Measurements from ENCODE around the gene CXCL1. TPM values are rescaled to one million over a fixed set of nuclear protein-coding genes. Genes with fewer than 3 reads are reported as not detected.

The CXCL1 gene
- not detected in 2 replicates for total RNA-seq

GRCh38 chr4:73869130-73870055, at the start of gene CXCL1:
CXCL1 (plus strand) TSS chr4:73869393; CDS start chr4:73869471, 78 bp downstream.
- H3K4me1 Mint-ChIP-seq: peaks cover 5% of the 10 kb centered on the region
- CTCF ChIA-PET: no interaction called here
- H3K27me3 Mint-ChIP-seq: peaks cover 23% of the 10 kb centered on the region
- ATAC-seq (ENCODE audit: low read depth): no peak
- H3K36me3 Mint-ChIP-seq (ENCODE audit: low read depth): no peaks in the 10 kb centered on the region
- no peak for DNase-seq
- H3K4me3 Mint-ChIP-seq: no peak within 1 kb of the TSS
- POLR2A ChIA-PET: no interaction called here
- intact Hi-C loops (cut with micrococcal nuclease): no loop called here
- TF ChIP-seq CTCF (IDR thresholded peaks at IDR 0.05): no peak
- H3K27ac Mint-ChIP-seq: no peak within 1 kb of the TSS
- H3K9me3 Mint-ChIP-seq: no peaks in the 10 kb centered on the region

DNA sequence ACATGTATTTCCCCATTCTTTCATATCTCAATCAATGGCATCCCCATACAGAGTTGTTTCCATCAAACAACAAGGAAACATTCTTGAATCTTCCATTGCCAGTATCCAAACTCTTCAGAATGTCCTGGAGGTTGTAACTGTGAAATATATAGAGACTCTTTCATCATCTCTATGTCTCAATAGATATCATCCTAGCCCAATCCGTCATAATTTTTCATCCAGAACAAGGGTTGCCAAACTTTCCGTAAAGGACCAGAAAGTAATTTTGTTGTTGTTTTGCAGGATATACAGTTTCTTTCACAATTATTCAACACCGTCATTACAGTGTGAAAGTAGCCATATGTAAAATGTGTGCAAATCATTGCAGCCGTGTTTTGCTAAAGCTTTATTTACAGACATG, 47.9 kb upstream of the CXCL1 start:
- no peaks in the 10 kb centered on the region for H3K27me3 Mint-ChIP-seq
- ATAC-seq (ENCODE audit: low read depth) (no peak), DNase-seq (no peak)
- no peak overlapping the region for H3K27ac Mint-ChIP-seq
- TF ChIP-seq CTCF (IDR thresholded peaks at IDR 0.05): no peak
- POLR2A ChIA-PET: no interaction called here
- H3K9me3 Mint-ChIP-seq: no peaks in the 10 kb centered on the region
- H3K4me1 Mint-ChIP-seq: no peaks in the 10 kb centered on the region
- intact Hi-C loops (cut with micrococcal nuclease): no loop called here
- CTCF ChIA-PET: no interaction called here
- no peaks in the 10 kb centered on the region for H3K36me3 Mint-ChIP-seq (ENCODE audit: low read depth)
- no peak overlapping the region for H3K4me3 Mint-ChIP-seq

DNA sequence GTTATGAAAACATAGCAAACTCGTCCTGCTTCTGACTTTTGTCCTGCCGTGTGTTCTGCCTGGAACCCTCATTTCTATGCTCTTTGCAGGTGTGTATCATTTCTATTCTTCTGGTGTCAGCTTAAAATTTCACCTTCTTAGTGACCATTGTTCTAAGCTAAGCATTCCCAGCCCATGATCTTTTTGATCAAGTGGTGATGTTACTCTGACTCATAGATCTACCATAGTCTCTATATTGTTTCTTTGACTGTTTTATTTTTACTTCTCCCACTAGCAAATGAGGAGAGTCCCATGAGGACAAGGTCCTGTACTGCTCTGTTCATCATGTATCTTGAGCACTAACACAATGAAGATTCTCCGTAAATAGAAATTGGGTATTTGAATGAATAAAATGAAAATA, 46.8 kb upstream of the CXCL1 start:
- H3K4me1 Mint-ChIP-seq: no peaks in the 10 kb centered on the region
- intact Hi-C loops (cut with micrococcal nuclease): no loop called here
- POLR2A ChIA-PET: no interaction called here
- ATAC-seq (ENCODE audit: low read depth) (no peak), DNase-seq (no peak)
- H3K9me3 Mint-ChIP-seq: peaks cover 3% of the 10 kb centered on the region
- no peaks in the 10 kb centered on the region for H3K36me3 Mint-ChIP-seq (ENCODE audit: low read depth)
- CTCF ChIA-PET: no interaction called here
- no peak overlapping the region for H3K27ac Mint-ChIP-seq
- no peak for TF ChIP-seq CTCF (IDR thresholded peaks at IDR 0.05)
- no peaks in the 10 kb centered on the region for H3K27me3 Mint-ChIP-seq
- no peak overlapping the region for H3K4me3 Mint-ChIP-seq

- Mint-ChIP-seq H3K4me1 (no peaks in the 10 kb centered on the region), H3K27ac (no peak overlapping the region), H3K27me3 (no peaks in the 10 kb centered on the region), H3K4me3 (no peak overlapping the region), H3K9me3 (peaks cover 6% of the 10 kb centered on the region), H3K36me3 (ENCODE audit: low read depth) (no peaks in the 10 kb centered on the region)
- ChIA-PET POLR2A (no interaction called here), CTCF (interaction anchor here (1.1 kb wide), 1 partner anchor 10 kb away, joined by 3 read pairs; no protein-coding TSS in a partner anchor)
- TF ChIP-seq CTCF (IDR thresholded peaks at IDR 0.05): no peak
- intact Hi-C loops (cut with micrococcal nuclease): no loop called here
- no peak for ATAC-seq (ENCODE audit: low read depth)
- no peak for DNase-seq
These were observed 46.2 kb upstream of the CXCL1 start for GRCh38 chr4:73822812-73823504.

DNA sequence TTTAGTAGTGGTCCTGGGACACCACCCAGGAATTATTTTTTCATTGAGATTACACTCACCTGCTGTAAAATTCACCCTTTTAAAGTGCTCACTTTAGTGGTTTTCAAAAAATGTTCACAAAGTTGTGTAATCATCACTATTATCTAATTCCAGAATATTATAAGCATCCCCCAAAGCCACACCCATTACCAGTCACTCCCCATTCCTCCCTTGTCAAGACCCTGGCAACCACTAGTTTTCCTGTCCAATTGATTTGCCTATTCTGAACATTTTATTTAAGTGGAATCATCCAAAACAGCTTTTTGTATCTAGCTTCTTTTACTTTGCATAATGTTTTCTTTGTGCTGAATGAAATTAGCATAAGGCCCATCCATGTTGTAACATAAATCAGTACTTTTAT, 45.4 kb upstream of the CXCL1 start:
- no peak for TF ChIP-seq CTCF (IDR thresholded peaks at IDR 0.05)
- no peak overlapping the region for H3K4me3 Mint-ChIP-seq
- ChIA-PET POLR2A (no interaction called here), CTCF (interaction anchor here (1.1 kb wide), 1 partner anchor 11 kb away, joined by 3 read pairs; no protein-coding TSS in a partner anchor)
- ATAC-seq (ENCODE audit: low read depth) (no peak), DNase-seq (no peak)
- peaks cover 6% of the 10 kb centered on the region for H3K9me3 Mint-ChIP-seq
- no peaks in the 10 kb centered on the region for H3K27me3 Mint-ChIP-seq
- no peaks in the 10 kb centered on the region for H3K36me3 Mint-ChIP-seq (ENCODE audit: low read depth)
- intact Hi-C loops (cut with micrococcal nuclease): no loop called here
- no peaks in the 10 kb centered on the region for H3K4me1 Mint-ChIP-seq
- no peak overlapping the region for H3K27ac Mint-ChIP-seq

Measured in activated B cell treated with CpG ODN at 0.5 μM for 24 hours (primary cell).